A549 (cell line): ENCODE data around the gene ZSWIM7. TPM values are rescaled to one million over a fixed set of nuclear protein-coding genes. Genes with fewer than 3 reads are reported as not detected.
"Not testable (repeated sequence)": the region's sequence is repeated elsewhere in the genome, so short reads cannot be mapped to it uniquely, and the experiment has no call there.

Experiments used
- ATAC-seq, 2 experiments: fragments of 200-7000 bp in 1 of 2; fragments of >200 bp in 1 of 2; cut with Nextera tagmentation in 1 of 2; cut with Tn5 transposase in 1 of 2; 3 replicates each; pipeline versions ENCODE4 v1.8.0 to v1.9.1; 2018 to 2020; ENCODE audit warnings: mild to moderate bottlenecking in 1 of 2, moderate library complexity in 1 of 2
- CTCF ChIA-PET: fragments of 300-600 bp; sonication (Branson Sonifier 250); formaldehyde crosslinking; extraction: SDS; loops from one replicate; lab custom pipeline; 2021; ENCODE audit warnings: antibody characterized with exemption, inconsistent platforms; lab: Yijun Ruan, JAX
- POLR2A ChIA-PET: fragments of 350-600 bp; formaldehyde crosslinking; extraction: SDS; loops from one replicate; lab custom pipeline; 2021; ENCODE audit warnings: antibody characterized with exemption, inconsistent platforms; lab: Yijun Ruan, JAX
- DNase-seq, 2 experiments: peaks; one replicate each; pipeline versions ENCODE4 v3.0.0 to v3.0.0-alpha.2; 2011 to 2016; ENCODE audit warnings: low read depth in 1 of 2, low spot score in 1 of 2
- FAIRE-seq: peaks from 2 replicates; lab custom pipeline; 2011; peaks lifted over from hg19 to GRCh38; lab: Jason Lieb, UNC
- H3K27ac ChIP-seq, 2 experiments: fragments of >200 bp; sonication (Bioruptor Twin); formaldehyde crosslinking; 3 replicates each; pipeline ENCODE4 v1.5.1; 2016 to 2017
- H3K4me1 ChIP-seq: fragments of >200 bp; sonication (Bioruptor Twin); formaldehyde crosslinking; 3 replicates; pipeline ENCODE4 v1.6.1; 2016
- H3K4me2 ChIP-seq: fragments of >200 bp; sonication (Bioruptor Twin); formaldehyde crosslinking; 3 replicates; pipeline ENCODE4 v1.6.1; 2016
- H3K4me3 ChIP-seq: fragments of >200 bp; sonication (Bioruptor Twin); formaldehyde crosslinking; 3 replicates; pipeline ENCODE4 v1.5.1; 2016
- H3K9me3 ChIP-seq: fragments of >200 bp; sonication (Bioruptor Twin); formaldehyde crosslinking; 3 replicates; pipeline ENCODE4 v1.6.1; 2016
- BCL3 ChIP-seq: fragments of >200 bp; sonication (Bioruptor Twin); formaldehyde crosslinking; IDR thresholded peaks from 3 replicates; pipeline ENCODE4 v1.6.1; 2016
- BHLHE40 ChIP-seq: IDR thresholded peaks from 2 replicates; pipeline ENCODE4 v1.6.1; 2012; ENCODE audit warnings: low read depth, low read length, inconsistent platforms
- EP300 ChIP-seq, 2 experiments: fragments of >200 bp; sonication (Bioruptor Twin); formaldehyde crosslinking; IDR thresholded peaks; 2 replicates in 1 of 2; 3 replicates in 1 of 2; pipeline ENCODE4 v1.6.1; 2016 to 2017
- FOSB ChIP-seq: fragments of 250-450 bp; sonication (Bioruptor Pico); IDR thresholded peaks from 2 replicates; pipeline ENCODE4 v1.5.0; 2020; ENCODE audit warnings: mild to moderate bottlenecking, moderate library complexity
- MYC ChIP-seq: IDR thresholded peaks from 2 replicates; pipeline ENCODE4 v1.6.1; 2012; ENCODE audit warnings: mild to moderate bottlenecking, inconsistent platforms, low read length, improper control_type of control experiment, borderline replicate concordance
- PHF8 ChIP-seq: fragments of 200-600 bp; sonication (generic); IDR thresholded peaks from 2 replicates; pipeline ENCODE4 v1.6.1; 2016; ENCODE audit warnings: low read depth, mild to moderate bottlenecking, antibody characterized with exemption, moderate library complexity, borderline replicate concordance
- RNF2 ChIP-seq: fragments of 200-600 bp; sonication (generic); IDR thresholded peaks from 2 replicates; pipeline ENCODE4 v1.6.1; 2016; ENCODE audit warnings: low read depth, mild to moderate bottlenecking, antibody characterized with exemption, moderate library complexity, borderline replicate concordance
- SREBF2 ChIP-seq: fragments of 450-650 bp; IDR thresholded peaks from 2 replicates; pipeline ENCODE4 v1.6.1; 2014; ENCODE audit warnings: mild to moderate bottlenecking, moderate library complexity
- TFCP2L1 ChIP-seq: fragments of 250-450 bp; sonication (Bioruptor Pico); IDR thresholded peaks from 2 replicates; pipeline ENCODE4 v1.5.0; 2021; ENCODE audit warnings: mild to moderate bottlenecking
- WGBS: methylation state at CpG from one replicate; pipeline ENCODE4 v1.1.6; 2017; ENCODE audit errors: missing lambda C conversion rate; 5-methylcytosine and 5-hydroxymethylcytosine counted together
- polyA plus RNA-seq, 4 experiments: library from polyadenylated mRNA; depleted of rRNA in 3 of 4; stranded (reverse); fragments of >200 nt; fragmentation: RNase III in 1 of 4; extraction: RNeasy Plus Mini Kit Qiagen cat#74134 plus additional on column Dnase treatment in 1 of 4; gene quantifications; 2 replicates in 3 of 4; 3 replicates in 1 of 4; pipeline ENCODE4 v1.2.3, GENCODE V29; 2011 to 2017
- TF ChIP-seq, protein P1 (sequence below): fragments of 150-350 bp; IDR thresholded peaks from 2 replicates; pipeline ENCODE4 v1.6.1; 2014; ENCODE audit warnings: low read depth, mild to moderate bottlenecking, low read length
- TF ChIP-seq, protein P2 (sequence below): fragments of >200 bp; sonication (Bioruptor Twin); formaldehyde crosslinking; IDR thresholded peaks from 3 replicates; pipeline ENCODE4 v1.5.1; 2016

The ZSWIM7 gene
- polyA plus RNA-seq, 2 of the 4 experiments (the other 2 are of a cell fraction), result 60.0 to 65.5 TPM

DNA sequence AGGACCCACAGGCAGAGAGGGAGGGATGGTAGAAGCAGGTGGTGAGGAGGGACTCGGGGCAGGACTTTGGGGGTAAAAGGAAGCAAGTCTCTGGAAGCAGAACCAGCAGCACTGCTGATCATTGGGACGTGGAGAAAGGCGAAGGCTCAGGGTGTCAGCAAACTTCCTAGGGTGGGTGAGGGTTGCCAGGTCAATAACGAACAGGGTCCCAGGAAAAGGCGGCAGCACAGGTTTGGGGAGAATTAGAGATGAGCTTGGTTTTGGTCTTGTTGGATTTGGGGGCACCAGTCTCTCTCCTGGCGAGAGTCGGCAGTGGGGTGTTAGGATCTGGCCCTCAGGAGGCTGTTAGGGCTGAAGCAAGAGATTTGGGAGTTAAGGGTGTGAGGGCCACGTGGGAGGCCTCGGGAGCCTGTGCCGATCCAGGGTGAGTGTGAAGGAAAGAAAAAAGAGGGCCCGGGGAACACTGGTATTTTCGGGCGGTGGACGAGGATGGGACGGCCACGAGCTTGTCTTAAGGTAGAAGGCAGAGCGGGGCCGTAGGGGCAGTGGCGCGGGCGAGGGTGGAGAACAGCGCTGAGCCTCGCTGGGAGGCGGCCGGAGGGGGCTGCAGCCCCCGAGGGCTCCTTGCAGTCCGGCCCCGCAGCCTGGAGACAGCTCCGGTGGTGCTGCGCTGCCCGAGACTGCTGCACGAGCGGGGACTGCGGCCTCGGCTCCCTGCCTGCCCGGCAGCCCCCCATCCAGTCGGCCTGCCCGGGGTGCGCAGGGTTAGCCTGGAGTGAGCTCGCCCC lies 55.3 kb downstream of the ZSWIM7 start:
- no peak for DNase-seq
- ATAC-seq, result no peak
- FAIRE-seq, result no peak
- peak overlapping the region; percentile 78 for H3K4me3 ChIP-seq
- H3K4me2 ChIP-seq, result peak overlapping the region; percentile 98
- CTCF ChIA-PET, result interaction anchor here (0.6 to 7.2 kb wide), 30 partner anchors 9 to 686 kb away, joined by 3 to 105 read pairs (median 8); partner anchors contain the start of genes TTC19 and ZSWIM7
- peaks cover 15% of the 10 kb centered on the region; the same call in 2 of the 3 replicates for H3K9me3 ChIP-seq
- H3K4me1 ChIP-seq, result peaks cover 27% of the 10 kb centered on the region
- 80% methylated on average over 35 of the region's 40 CpGs for WGBS
- POLR2A ChIA-PET, result interaction anchor here (2.0 kb wide), 1 partner anchor 54 kb away, joined by 24 read pairs; the partner anchor contains the start of genes TTC19 and ZSWIM7
- TF ChIP-seq, protein P1, sequence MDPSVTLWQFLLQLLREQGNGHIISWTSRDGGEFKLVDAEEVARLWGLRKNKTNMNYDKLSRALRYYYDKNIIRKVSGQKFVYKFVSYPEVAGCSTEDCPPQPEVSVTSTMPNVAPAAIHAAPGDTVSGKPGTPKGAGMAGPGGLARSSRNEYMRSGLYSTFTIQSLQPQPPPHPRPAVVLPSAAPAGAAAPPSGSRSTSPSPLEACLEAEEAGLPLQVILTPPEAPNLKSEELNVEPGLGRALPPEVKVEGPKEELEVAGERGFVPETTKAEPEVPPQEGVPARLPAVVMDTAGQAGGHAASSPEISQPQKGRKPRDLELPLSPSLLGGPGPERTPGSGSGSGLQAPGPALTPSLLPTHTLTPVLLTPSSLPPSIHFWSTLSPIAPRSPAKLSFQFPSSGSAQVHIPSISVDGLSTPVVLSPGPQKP, result no peak
- TF ChIP-seq, protein P2, sequence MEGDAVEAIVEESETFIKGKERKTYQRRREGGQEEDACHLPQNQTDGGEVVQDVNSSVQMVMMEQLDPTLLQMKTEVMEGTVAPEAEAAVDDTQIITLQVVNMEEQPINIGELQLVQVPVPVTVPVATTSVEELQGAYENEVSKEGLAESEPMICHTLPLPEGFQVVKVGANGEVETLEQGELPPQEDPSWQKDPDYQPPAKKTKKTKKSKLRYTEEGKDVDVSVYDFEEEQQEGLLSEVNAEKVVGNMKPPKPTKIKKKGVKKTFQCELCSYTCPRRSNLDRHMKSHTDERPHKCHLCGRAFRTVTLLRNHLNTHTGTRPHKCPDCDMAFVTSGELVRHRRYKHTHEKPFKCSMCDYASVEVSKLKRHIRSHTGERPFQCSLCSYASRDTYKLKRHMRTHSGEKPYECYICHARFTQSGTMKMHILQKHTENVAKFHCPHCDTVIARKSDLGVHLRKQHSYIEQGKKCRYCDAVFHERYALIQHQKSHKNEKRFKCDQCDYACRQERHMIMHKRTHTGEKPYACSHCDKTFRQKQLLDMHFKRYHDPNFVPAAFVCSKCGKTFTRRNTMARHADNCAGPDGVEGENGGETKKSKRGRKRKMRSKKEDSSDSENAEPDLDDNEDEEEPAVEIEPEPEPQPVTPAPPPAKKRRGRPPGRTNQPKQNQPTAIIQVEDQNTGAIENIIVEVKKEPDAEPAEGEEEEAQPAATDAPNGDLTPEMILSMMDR, result no peak
- TF ChIP-seq EP300 (IDR thresholded peaks at IDR 0.05) (no peak), SREBF2 (no peak), RNF2 (no peak), PHF8 (no peak), FOSB (CRISPR knock-in tag) (no peak), MYC (no peak)
- TF ChIP-seq, all 56 proteins: peak for 0
- peak overlapping the region; percentile 90 to 95 for H3K27ac ChIP-seq

- WGBS, result 94% methylated on average over 7 of the region's 7 CpGs
- ATAC-seq, result no peak
- H3K4me2 ChIP-seq, result no peak overlapping the region
- DNase-seq, result no peak
- peaks cover 23% of the 10 kb centered on the region for H3K4me1 ChIP-seq
- POLR2A ChIA-PET, result no interaction called here
- no peak overlapping the region for H3K27ac ChIP-seq
- no peak overlapping the region for H3K4me3 ChIP-seq
- H3K9me3 ChIP-seq, result peaks cover 15% of the 10 kb centered on the region; the same call in 2 of the 3 replicates
- CTCF ChIA-PET, result interaction anchor here (1.7 to 4.5 kb wide), 3 partner anchors 12 to 114 kb away, joined by 6 to 35 read pairs (median 8); no protein-coding TSS in a partner anchor
- FAIRE-seq, result no peak
- no peak for TF ChIP-seq BCL3
- TF ChIP-seq, protein P1, result no peak
These were observed 57.2 kb downstream of the ZSWIM7 start for GRCh38 chr17:15942207-15942833.

GRCh38 chr17:15941781-15942180 lies 57.7 kb downstream of the ZSWIM7 start:
- ChIA-PET POLR2A (no interaction called here), CTCF (interaction anchor here (1.7 to 4.5 kb wide), 3 partner anchors 11 to 113 kb away, joined by 6 to 35 read pairs (median 8); no protein-coding TSS in a partner anchor)
- Histone ChIP-seq H3K27ac (no peak overlapping the region), H3K4me2 (no peak overlapping the region), H3K9me3 (peaks cover 15% of the 10 kb centered on the region; the same call in 2 of the 3 replicates), H3K4me1 (peaks cover 18% of the 10 kb centered on the region; the same call in 2 of the 3 replicates), H3K4me3 (no peak overlapping the region)
- DNase-seq, result no peak
- TF ChIP-seq TFCP2L1 (CRISPR knock-in tag) (no peak), FOSB (CRISPR knock-in tag) (no peak), SREBF2 (no peak), BHLHE40 (no peak)
- WGBS, result 68% methylated on average over 7 of the region's 7 CpGs
- no peak for FAIRE-seq
- no peak for ATAC-seq

GRCh38 chr17:15936481-15936880 lies 63.0 kb downstream of the ZSWIM7 start:
- POLR2A ChIA-PET, H3K4me2 ChIP-seq, ATAC-seq, H3K27ac ChIP-seq, FAIRE-seq, H3K4me1 ChIP-seq, H3K9me3 ChIP-seq, DNase-seq, H3K4me3 ChIP-seq: not testable (repeated sequence)
- whole genome bisulfite sequencing, result 95% methylated on average over 4 of the region's 4 CpGs
- CTCF ChIA-PET, result interaction anchor here (1.4 to 4.9 kb wide), 3 partner anchors 9 to 108 kb away, joined by 3 to 41 read pairs (median 7); partner anchors contain the start of gene ADORA2B
